Osteoblast (primary cell): ENCODE data around the gene ZNF593OS. TPM values are rescaled to one million over a fixed set of nuclear protein-coding genes. Genes with fewer than 3 reads are reported as not detected.

Source experiments
- DNase-seq: peaks from one replicate; pipeline ENCODE4 v3.0.0; 2011; ENCODE audit warnings: low spot score, mixed read lengths; ENCODE audit not compliant: insufficient read length; ENCODE audit errors: missing footprints
- H2AFZ ChIP-seq: 2 replicates; pipeline ENCODE4 v1.6.0; 2011; ENCODE audit warnings: mild to moderate bottlenecking, low read length
- H3K27ac ChIP-seq: 2 replicates; pipeline ENCODE4 v1.5.1; 2011; ENCODE audit warnings: mild to moderate bottlenecking, low read depth, low read length, moderate library complexity
- H3K27me3 ChIP-seq: 2 replicates; pipeline ENCODE4 v1.6.0; 2012; ENCODE audit warnings: mild to moderate bottlenecking, control low read depth, inconsistent platforms, low read length, moderate library complexity; ENCODE audit not compliant: insufficient read depth
- H3K36me3 ChIP-seq: 2 replicates; pipeline ENCODE4 v1.5.1; 2011; ENCODE audit warnings: mild to moderate bottlenecking, low read length, control low read depth, moderate library complexity; ENCODE audit not compliant: insufficient read depth
- H3K4me1 ChIP-seq: 2 replicates; pipeline ENCODE4 v1.5.1; 2011; ENCODE audit warnings: mild to moderate bottlenecking, low read length, control low read depth, moderate library complexity; ENCODE audit not compliant: insufficient read depth
- H3K4me2 ChIP-seq: 2 replicates; pipeline ENCODE4 v1.6.0; 2011; ENCODE audit warnings: mild to moderate bottlenecking, low read length; ENCODE audit not compliant: insufficient read depth
- H3K4me3 ChIP-seq: fragments of 200-600 bp; sonication (generic); 3 replicates; pipeline ENCODE4 v1.5.1; 2012; ENCODE audit warnings: mild to moderate bottlenecking, low read length, inconsistent platforms; ENCODE audit not compliant: insufficient read depth
- H3K79me2 ChIP-seq: 2 replicates; pipeline ENCODE4 v1.6.0; 2012; ENCODE audit warnings: mild to moderate bottlenecking, low read length, control low read depth, inconsistent platforms; ENCODE audit not compliant: insufficient read depth
- H3K9me3 ChIP-seq: 2 replicates; pipeline ENCODE4 v1.5.1; 2011; ENCODE audit warnings: low read depth, low read length, control low read depth
- H4K20me1 ChIP-seq: 2 replicates; pipeline ENCODE4 v1.6.0; 2012; ENCODE audit warnings: mild to moderate bottlenecking, low read length, control low read depth; ENCODE audit not compliant: insufficient read depth
- CTCF ChIP-seq: IDR thresholded peaks from 2 replicates; pipeline ENCODE4 v1.5.1; 2011; ENCODE audit warnings: mild to moderate bottlenecking, low read depth, low read length, moderate library complexity; ENCODE audit errors: extremely low read depth
- total RNA-seq: library from RNA; depleted of rRNA; stranded (reverse); fragments of >200 nt; gene quantifications from 2 replicates; pipeline ENCODE4 v1.2.3, GENCODE V29; 2012

Gene ZNF593OS
- total RNA-seq, 1 donor: not detected

- Histone ChIP-seq H2AFZ (no peak overlapping the region), H4K20me1 (no peaks in the 10 kb centered on the region), H3K27me3 (no peaks in the 10 kb centered on the region), H3K4me1 (no peaks in the 10 kb centered on the region), H3K27ac (no peak overlapping the region), H3K4me3 (no peak overlapping the region), H3K36me3 (no peaks in the 10 kb centered on the region), H3K9me3 (no peaks in the 10 kb centered on the region), H3K4me2 (no peak overlapping the region), H3K79me2 (no peaks in the 10 kb centered on the region)
- no peak for TF ChIP-seq CTCF
- DNase-seq: no peak
Measured at GRCh38 chr1:26210147-26210870, 38.7 kb upstream of the ZNF593OS start.

GRCh38 chr1:26203642-26204318 is 32.1 kb upstream of the ZNF593OS start:
- Histone ChIP-seq H3K79me2 (no peaks in the 10 kb centered on the region), H3K27me3 (peaks cover 20% of the 10 kb centered on the region), H3K4me1 (no peaks in the 10 kb centered on the region), H4K20me1 (no peaks in the 10 kb centered on the region), H2AFZ (no peak overlapping the region), H3K27ac (no peak overlapping the region), H3K4me2 (no peak overlapping the region), H3K4me3 (no peak overlapping the region), H3K9me3 (no peaks in the 10 kb centered on the region), H3K36me3 (no peaks in the 10 kb centered on the region)
- DNase-seq: no peak
- TF ChIP-seq CTCF: no peak

GRCh38 chr1:26200413-26200812 is 28.8 kb upstream of the ZNF593OS start:
- Histone ChIP-seq H3K79me2 (no peaks in the 10 kb centered on the region), H3K36me3 (no peaks in the 10 kb centered on the region), H3K9me3 (no peaks in the 10 kb centered on the region), H3K4me1 (no peaks in the 10 kb centered on the region), H4K20me1 (no peaks in the 10 kb centered on the region), H3K27me3 (peaks cover 28% of the 10 kb centered on the region), H3K4me3 (no peak overlapping the region), H3K27ac (no peak overlapping the region), H3K4me2 (no peak overlapping the region), H2AFZ (no peak overlapping the region)
- no peak for DNase-seq
- TF ChIP-seq CTCF: no peak

GRCh38 chr1:26197813-26198212 is 26.2 kb upstream of the ZNF593OS start:
- H3K4me3 ChIP-seq: no peak overlapping the region
- H3K27me3 ChIP-seq: peaks cover 28% of the 10 kb centered on the region
- no peak for DNase-seq
- no peaks in the 10 kb centered on the region for H4K20me1 ChIP-seq
- no peaks in the 10 kb centered on the region for H3K4me1 ChIP-seq
- no peak overlapping the region for H3K27ac ChIP-seq
- no peak overlapping the region for H2AFZ ChIP-seq
- H3K4me2 ChIP-seq: no peak overlapping the region
- H3K79me2 ChIP-seq: no peaks in the 10 kb centered on the region
- H3K36me3 ChIP-seq: no peaks in the 10 kb centered on the region
- no peak for TF ChIP-seq CTCF
- H3K9me3 ChIP-seq: no peaks in the 10 kb centered on the region
